ENCODE results near the gene LUZP2.

Gene LUZP2

DNA sequence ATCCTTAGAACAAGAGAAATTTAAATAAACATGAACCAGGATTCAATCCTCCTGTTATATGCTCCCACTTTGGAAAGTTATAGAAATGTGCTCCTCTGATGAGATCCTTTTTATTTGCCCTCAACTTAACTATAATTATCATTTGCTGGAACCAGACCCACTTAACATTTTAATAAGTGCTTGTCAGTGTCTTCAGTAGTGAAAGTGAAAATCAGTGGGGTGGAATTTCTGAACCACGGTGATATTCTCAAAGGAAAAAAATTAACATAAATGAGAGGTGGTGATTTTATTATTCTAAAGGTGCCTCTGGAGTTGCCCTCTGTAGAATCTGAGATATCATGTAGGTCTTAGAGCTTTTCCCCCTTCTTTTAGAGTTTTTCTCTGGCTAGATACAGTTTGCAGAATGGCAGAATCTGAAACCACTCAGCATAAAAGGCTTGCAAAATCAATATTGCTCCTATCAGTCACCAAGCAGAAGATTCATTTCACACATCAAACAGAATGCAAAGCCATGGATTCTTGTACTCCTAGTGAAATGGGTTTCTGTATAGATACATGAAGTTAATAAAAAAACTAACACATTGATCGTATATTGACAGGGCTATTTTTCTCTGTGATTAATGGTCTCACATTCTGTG lies 213.2 kb downstream of the LUZP2 start:
- CTCF ChIA-PET = no interaction called here

DNA sequence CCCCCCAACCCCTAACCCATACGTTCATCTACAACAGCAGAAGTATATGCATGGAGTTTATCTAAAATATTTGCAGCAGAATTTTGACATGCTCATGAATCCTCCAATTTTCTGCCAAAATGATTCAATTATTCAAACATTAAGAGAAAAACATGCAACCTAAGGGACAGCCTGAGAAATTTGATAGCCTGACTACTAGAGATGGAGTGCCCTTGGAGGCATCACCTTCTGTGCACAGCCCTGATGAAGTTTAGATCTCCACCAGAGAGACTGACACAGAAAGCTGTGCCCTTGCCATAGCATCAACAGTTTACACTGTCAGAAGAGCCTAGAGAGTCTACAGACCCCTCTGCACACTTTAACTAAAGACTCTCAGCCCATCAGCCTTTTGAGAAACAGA lies 217.7 kb downstream of the LUZP2 start:
- ChIA-PET CTCF (no interaction called here), POLR2A (no interaction called here)
- TF ChIP-seq, protein P1, sequence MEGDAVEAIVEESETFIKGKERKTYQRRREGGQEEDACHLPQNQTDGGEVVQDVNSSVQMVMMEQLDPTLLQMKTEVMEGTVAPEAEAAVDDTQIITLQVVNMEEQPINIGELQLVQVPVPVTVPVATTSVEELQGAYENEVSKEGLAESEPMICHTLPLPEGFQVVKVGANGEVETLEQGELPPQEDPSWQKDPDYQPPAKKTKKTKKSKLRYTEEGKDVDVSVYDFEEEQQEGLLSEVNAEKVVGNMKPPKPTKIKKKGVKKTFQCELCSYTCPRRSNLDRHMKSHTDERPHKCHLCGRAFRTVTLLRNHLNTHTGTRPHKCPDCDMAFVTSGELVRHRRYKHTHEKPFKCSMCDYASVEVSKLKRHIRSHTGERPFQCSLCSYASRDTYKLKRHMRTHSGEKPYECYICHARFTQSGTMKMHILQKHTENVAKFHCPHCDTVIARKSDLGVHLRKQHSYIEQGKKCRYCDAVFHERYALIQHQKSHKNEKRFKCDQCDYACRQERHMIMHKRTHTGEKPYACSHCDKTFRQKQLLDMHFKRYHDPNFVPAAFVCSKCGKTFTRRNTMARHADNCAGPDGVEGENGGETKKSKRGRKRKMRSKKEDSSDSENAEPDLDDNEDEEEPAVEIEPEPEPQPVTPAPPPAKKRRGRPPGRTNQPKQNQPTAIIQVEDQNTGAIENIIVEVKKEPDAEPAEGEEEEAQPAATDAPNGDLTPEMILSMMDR (IDR thresholded peaks at IDR 0.05; ENCODE audit: insufficient read depth, low read length, missing control alignments) = no peak

More for the DNA sequence above, 213.2 kb downstream of the LUZP2 start:
- H3K4me3 ChIP-seq (ENCODE audit: low read depth, low read length) = no peak overlapping the region
- POLR2A ChIA-PET = no interaction called here
- DNase-seq (ENCODE audit: low read depth, low spot score) = no peak
- TF ChIP-seq, protein P1 (IDR thresholded peaks at IDR 0.05; ENCODE audit: insufficient read depth, low read length, missing control alignments) = no peak

DNA sequence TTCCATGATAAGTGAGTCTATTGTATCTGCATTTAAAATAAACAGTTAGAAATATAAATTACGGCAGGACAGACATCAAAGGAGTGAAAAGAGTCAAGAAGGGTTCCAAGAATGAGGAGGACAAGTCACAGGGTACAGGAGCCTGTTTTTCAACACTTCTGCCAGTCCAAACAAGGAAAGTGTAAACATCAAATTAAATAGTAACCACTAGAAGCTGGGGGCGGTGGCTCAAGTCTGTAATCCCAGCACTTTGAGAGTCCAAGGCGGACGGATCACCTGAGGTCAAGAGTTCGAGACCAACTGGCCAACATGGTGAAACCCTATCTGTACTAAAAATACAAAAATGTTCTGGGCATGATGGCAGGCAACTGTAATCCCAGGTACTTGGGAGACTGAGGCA lies 219.6 kb downstream of the LUZP2 start:
- no peak overlapping the region for H3K4me3 ChIP-seq (ENCODE audit: low read depth, low read length)
- POLR2A ChIA-PET = no interaction called here
- no peak for DNase-seq (ENCODE audit: low read depth, low spot score)
- CTCF ChIA-PET = no interaction called here
- TF ChIP-seq, protein P1 (IDR thresholded peaks at IDR 0.05; ENCODE audit: insufficient read depth, low read length, missing control alignments) = no peak

More for the DNA sequence above, 217.7 kb downstream of the LUZP2 start:
- H3K4me3 ChIP-seq (ENCODE audit: low read depth, low read length) = no peak overlapping the region
- DNase-seq (ENCODE audit: low read depth, low spot score) = no peak

DNA sequence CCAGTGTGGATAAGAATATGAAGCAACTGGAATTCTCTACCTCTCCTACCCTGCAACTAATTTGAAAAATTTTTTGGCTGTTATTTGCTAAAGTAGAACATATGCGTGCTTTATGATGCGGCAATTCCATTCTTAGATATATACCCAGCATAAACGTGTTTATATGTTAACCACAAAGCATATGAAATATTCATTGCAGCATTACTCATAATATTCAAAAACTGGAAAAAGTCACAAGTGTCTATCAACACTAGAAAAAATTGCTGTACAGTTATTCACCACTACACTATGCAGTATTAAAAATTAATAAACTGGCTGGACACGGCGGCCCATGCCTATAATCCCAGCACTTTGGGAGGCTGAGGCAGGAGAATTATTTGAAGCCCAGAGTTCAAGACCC lies 226.4 kb downstream of the LUZP2 start:
- POLR2A ChIA-PET = no interaction called here
- TF ChIP-seq, protein P1 (IDR thresholded peaks at IDR 0.05; ENCODE audit: insufficient read depth, low read length, missing control alignments) = no peak
- no peak for DNase-seq (ENCODE audit: low read depth, low spot score)
- CTCF ChIA-PET = no interaction called here
- no peak overlapping the region for H3K4me3 ChIP-seq (ENCODE audit: low read depth, low read length)

DNA sequence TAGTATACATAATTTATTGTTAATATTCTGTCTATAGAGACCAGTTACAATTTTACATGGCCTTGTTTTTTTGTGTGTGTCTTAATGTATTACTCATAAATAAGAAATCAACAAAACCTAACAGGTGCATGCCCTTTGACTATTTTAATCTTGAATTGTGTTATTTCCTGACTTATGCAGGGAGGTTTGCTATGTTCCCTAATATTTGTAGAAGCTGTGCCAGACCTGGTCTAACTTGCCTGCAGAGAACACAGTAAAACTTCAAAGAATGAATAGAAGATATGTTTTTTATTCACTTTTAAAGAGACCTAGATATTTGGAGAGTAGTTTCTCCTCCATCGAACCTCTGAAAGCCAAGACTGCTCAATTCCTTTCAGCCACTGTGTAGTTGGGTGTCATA lies 234.7 kb downstream of the LUZP2 start:
- ChIA-PET POLR2A (no interaction called here), CTCF (no interaction called here)
- DNase-seq (ENCODE audit: low read depth, low spot score) = no peak

DNA sequence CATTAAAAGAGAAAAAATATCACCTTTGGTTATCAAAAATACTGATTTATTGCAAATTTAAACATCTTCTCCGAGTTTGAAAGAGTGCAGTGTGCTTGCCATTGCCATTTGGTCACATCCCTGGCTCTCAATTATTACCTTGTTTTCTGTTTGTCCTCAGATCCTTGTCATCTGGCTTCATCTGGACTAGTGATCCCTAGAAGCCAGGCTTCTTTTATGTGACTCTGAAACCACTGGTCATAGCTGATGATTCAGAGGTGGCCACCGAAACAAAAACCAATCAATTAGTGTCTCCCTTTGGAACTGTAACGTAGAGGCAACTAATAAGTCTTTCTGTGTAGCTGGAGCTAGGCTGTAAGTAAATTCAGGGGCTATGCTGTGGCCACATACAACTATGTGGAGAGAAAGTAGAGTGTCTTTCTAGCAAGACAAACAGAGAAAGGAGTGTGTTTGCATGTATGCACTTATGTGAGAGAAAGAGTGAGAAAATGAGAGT lies 237.9 kb downstream of the LUZP2 start:
- TF ChIP-seq, protein P1 (IDR thresholded peaks at IDR 0.05; ENCODE audit: insufficient read depth, low read length, missing control alignments) = no peak
- no peak for DNase-seq (ENCODE audit: low read depth, low spot score)
- no peak overlapping the region for H3K4me3 ChIP-seq (ENCODE audit: low read depth, low read length)
- POLR2A ChIA-PET = no interaction called here
- CTCF ChIA-PET = no interaction called here

More for the DNA sequence above, 234.7 kb downstream of the LUZP2 start:
- TF ChIP-seq, protein P1 (IDR thresholded peaks at IDR 0.05; ENCODE audit: insufficient read depth, low read length, missing control alignments) = no peak
- no peak overlapping the region for H3K4me3 ChIP-seq (ENCODE audit: low read depth, low read length)

Data from AG04449 (cell line).